ENCODE results near the gene C9orf50. TPM values are rescaled to one million over a fixed set of nuclear protein-coding genes. Genes with fewer than 3 reads are reported as not detected.

The C9orf50 gene
- total and polyA plus RNA-seq, 7 donors: not detected

GRCh38 chr9:129609486-129610212 lies 11.3 kb downstream of the C9orf50 start:
- no peaks in the 10 kb centered on the region for H3K9me3 ChIP-seq
- peak overlapping the region; percentile 73 for H3K27ac ChIP-seq
- WGBS, 3 donors: 23 to 36% (median 25%) methylated on average over 20 to 28 of the region's 30 CpGs
- TF ChIP-seq CTCF (IDR thresholded peaks at IDR 0.05): no peak
- ATAC-seq (peak; percentile 1 to 8 (median 6)), DNase-seq (peak in 1 of 2 donors; percentile 43)
- H3K4me3 ChIP-seq: peak overlapping the region; percentile 73
- H3K4me1 ChIP-seq: peaks cover 18% of the 10 kb centered on the region
- no peaks in the 10 kb centered on the region for H3K27me3 ChIP-seq (ENCODE audit: insufficient read depth in 3 of 3, low read length in 2 of 3)
- H3K36me3 ChIP-seq (ENCODE audit: insufficient read depth in 1 of 2, low read depth in 1 of 2): no peaks in the 10 kb centered on the region
- intact Hi-C loops (cut with DNase I): loop anchor here (1.0 to 5.0 kb wide), 5 partner anchors 115 to 471 kb away; no protein-coding TSS in a partner anchor

- H3K4me3 ChIP-seq: no peak overlapping the region
- 84 to 91% (median 86%) methylated on average over 26 to 27 of the region's 27 CpGs for WGBS, 3 donors
- H3K36me3 ChIP-seq (ENCODE audit: insufficient read depth in 1 of 2, low read depth in 1 of 2): no peaks in the 10 kb centered on the region
- DNase-seq (no peak), ATAC-seq (no peak)
- H3K27ac ChIP-seq: peak overlapping the region; percentile 73
- H3K27me3 ChIP-seq (ENCODE audit: insufficient read depth in 3 of 3, low read length in 2 of 3): no peaks in the 10 kb centered on the region
- TF ChIP-seq CTCF (IDR thresholded peaks at IDR 0.05): no peak
- H3K4me1 ChIP-seq: peaks cover 18% of the 10 kb centered on the region
- intact Hi-C loops (cut with DNase I): loop anchor here in 1 of 2 donors (1.0 to 5.0 kb wide), 3 partner anchors 114 to 434 kb away; no protein-coding TSS in a partner anchor
- no peaks in the 10 kb centered on the region for H3K9me3 ChIP-seq
Observed at GRCh38 chr9:129608561-129609481, 12.1 kb downstream of the C9orf50 start.

GRCh38 chr9:129607027-129607387 lies 13.9 kb downstream of the C9orf50 start:
- intact Hi-C loops (cut with DNase I): loop anchor here in 1 of 2 donors (5.0 kb wide), 1 partner anchor 225 kb away; no protein-coding TSS in a partner anchor
- no peak for TF ChIP-seq CTCF (IDR thresholded peaks at IDR 0.05)
- peak overlapping the region; percentile 59 for H3K27ac ChIP-seq

GRCh38 chr9:129606161-129607026 lies 14.5 kb downstream of the C9orf50 start:
- ATAC-seq: peak in 2 of 4 donors; percentile 30 to 35
- Histone ChIP-seq H3K9me3 (no peaks in the 10 kb centered on the region), H3K36me3 (ENCODE audit: insufficient read depth in 1 of 2, low read depth in 1 of 2) (no peaks in the 10 kb centered on the region), H3K27ac (peak overlapping the region; percentile 59), H3K4me1 (peaks cover 18% of the 10 kb centered on the region), H3K27me3 (ENCODE audit: insufficient read depth in 3 of 3, low read length in 2 of 3) (no peaks in the 10 kb centered on the region), H3K4me3 (no peak overlapping the region)
- TF ChIP-seq CTCF (IDR thresholded peaks at IDR 0.05): no peak
- 36 to 44% (median 37%) methylated on average over 15 of the region's 15 CpGs for WGBS, 3 donors
- intact Hi-C loops (cut with DNase I): loop anchor here in 1 of 2 donors (5.0 kb wide), 1 partner anchor 224 kb away; no protein-coding TSS in a partner anchor
- DNase-seq: no peak

More at GRCh38 chr9:129607027-129607387, 13.9 kb downstream of the C9orf50 start:
- Histone ChIP-seq H3K9me3 (no peaks in the 10 kb centered on the region), H3K27me3 (ENCODE audit: insufficient read depth in 3 of 3, low read length in 2 of 3) (no peaks in the 10 kb centered on the region), H3K36me3 (ENCODE audit: insufficient read depth in 1 of 2, low read depth in 1 of 2) (no peaks in the 10 kb centered on the region), H3K4me3 (no peak overlapping the region), H3K4me1 (peaks cover 18% of the 10 kb centered on the region)
- 62 to 66% (median 66%) methylated on average over 6 of the region's 6 CpGs for WGBS, 3 donors
- ATAC-seq (no peak), DNase-seq (no peak)
